ENCODE results near the gene ITPK1.

GRCh38 chr14:93150227-93151208 lies 34.8 kb upstream of the ITPK1 start:
- TF ChIP-seq REST (IDR thresholded peaks at IDR 0.05; ENCODE audit: insufficient read depth in 1 of 2, low read depth in 2 of 2, low read length in 2 of 2) (no peak), TAF1 (IDR thresholded peaks at IDR 0.05; ENCODE audit: borderline replicate concordance, insufficient read depth, low read length) (no peak), SIN3A (IDR thresholded peaks at IDR 0.05; ENCODE audit: borderline replicate concordance, insufficient read depth, low read length) (no peak), POLR2AphosphoS5 (IDR thresholded peaks at IDR 0.05; ENCODE audit: low read depth, low read length) (no peak)

Measured in PFSK-1 (cell line).